ENCODE results near the gene SEL1L2.

Gene SEL1L2

GRCh38 chr20:13839421-13840092, 150.9 kb downstream of the SEL1L2 start:
- peak; percentile 74 for DNase-seq (ENCODE audit: low read depth)
- no peak overlapping the region for H3K4me3 ChIP-seq (ENCODE audit: control insufficient read depth, low read depth, low read length)
- TF ChIP-seq, protein P1, sequence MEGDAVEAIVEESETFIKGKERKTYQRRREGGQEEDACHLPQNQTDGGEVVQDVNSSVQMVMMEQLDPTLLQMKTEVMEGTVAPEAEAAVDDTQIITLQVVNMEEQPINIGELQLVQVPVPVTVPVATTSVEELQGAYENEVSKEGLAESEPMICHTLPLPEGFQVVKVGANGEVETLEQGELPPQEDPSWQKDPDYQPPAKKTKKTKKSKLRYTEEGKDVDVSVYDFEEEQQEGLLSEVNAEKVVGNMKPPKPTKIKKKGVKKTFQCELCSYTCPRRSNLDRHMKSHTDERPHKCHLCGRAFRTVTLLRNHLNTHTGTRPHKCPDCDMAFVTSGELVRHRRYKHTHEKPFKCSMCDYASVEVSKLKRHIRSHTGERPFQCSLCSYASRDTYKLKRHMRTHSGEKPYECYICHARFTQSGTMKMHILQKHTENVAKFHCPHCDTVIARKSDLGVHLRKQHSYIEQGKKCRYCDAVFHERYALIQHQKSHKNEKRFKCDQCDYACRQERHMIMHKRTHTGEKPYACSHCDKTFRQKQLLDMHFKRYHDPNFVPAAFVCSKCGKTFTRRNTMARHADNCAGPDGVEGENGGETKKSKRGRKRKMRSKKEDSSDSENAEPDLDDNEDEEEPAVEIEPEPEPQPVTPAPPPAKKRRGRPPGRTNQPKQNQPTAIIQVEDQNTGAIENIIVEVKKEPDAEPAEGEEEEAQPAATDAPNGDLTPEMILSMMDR (IDR thresholded peaks at IDR 0.05; ENCODE audit: control insufficient read depth, insufficient read depth, low read depth, low read length, missing control alignments): no peak

- no peak overlapping the region for H3K4me3 ChIP-seq (ENCODE audit: control insufficient read depth, low read depth, low read length)
- DNase-seq (ENCODE audit: low read depth): no peak
- TF ChIP-seq, protein P1 (IDR thresholded peaks at IDR 0.05; ENCODE audit: control insufficient read depth, insufficient read depth, low read depth, low read length, missing control alignments): no peak
These were observed 151.8 kb downstream of the SEL1L2 start for GRCh38 chr20:13838664-13839063.

- TF ChIP-seq, protein P1 (IDR thresholded peaks at IDR 0.05; ENCODE audit: control insufficient read depth, insufficient read depth, low read depth, low read length, missing control alignments): no peak
- no peak for DNase-seq (ENCODE audit: low read depth)
- H3K4me3 ChIP-seq (ENCODE audit: control insufficient read depth, low read depth, low read length): no peak overlapping the region
These were observed 158.9 kb downstream of the SEL1L2 start for GRCh38 chr20:13831476-13831875.

DNA sequence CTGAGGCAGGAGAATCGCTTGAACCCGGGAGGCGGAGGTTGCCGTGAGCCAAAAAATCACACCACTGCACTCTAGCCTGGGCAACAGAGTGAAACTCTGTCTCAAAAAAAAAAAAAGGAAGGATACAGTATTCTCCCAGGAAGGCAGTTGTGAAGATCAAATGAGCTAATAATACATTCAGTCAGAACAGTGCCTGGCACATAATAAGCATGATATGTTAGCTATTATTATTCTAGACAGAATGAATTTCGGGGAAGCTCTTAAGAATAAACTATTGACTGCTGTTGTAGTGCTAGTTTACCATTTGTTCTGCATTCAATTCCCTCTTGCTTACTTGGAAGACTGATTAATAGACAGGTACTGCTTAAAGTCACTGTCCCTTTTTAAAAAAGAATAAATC, 164.9 kb downstream of the SEL1L2 start:
- H3K4me3 ChIP-seq (ENCODE audit: control insufficient read depth, low read depth, low read length): no peak overlapping the region
- TF ChIP-seq, protein P1 (IDR thresholded peaks at IDR 0.05; ENCODE audit: control insufficient read depth, insufficient read depth, low read depth, low read length, missing control alignments): no peak
- no peak for DNase-seq (ENCODE audit: low read depth)

DNA sequence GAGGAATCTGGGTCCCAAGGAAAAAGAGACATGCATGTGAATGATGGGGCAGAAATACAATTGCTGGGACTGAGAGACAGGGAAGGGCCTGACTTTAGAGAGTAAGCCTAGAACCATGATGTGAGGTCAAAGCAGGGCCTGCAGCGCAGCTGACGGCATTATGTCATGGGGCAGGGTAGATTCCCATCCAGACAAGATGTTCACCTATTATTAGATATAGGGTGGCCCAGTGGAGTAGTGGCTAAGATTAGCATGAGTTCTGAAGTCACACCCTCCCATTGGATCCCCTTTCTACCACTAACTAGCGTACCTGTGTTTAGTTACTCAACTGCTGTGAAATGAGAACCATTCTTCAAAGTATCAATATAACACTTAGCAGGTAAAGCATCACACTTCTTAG, 166.0 kb downstream of the SEL1L2 start:
- H3K4me3 ChIP-seq (ENCODE audit: control insufficient read depth, low read depth, low read length): no peak overlapping the region
- TF ChIP-seq, protein P1 (IDR thresholded peaks at IDR 0.05; ENCODE audit: control insufficient read depth, insufficient read depth, low read depth, low read length, missing control alignments): no peak
- no peak for DNase-seq (ENCODE audit: low read depth)

GRCh38 chr20:13822459-13822858, 168.0 kb downstream of the SEL1L2 start:
- TF ChIP-seq, protein P1 (IDR thresholded peaks at IDR 0.05; ENCODE audit: control insufficient read depth, insufficient read depth, low read depth, low read length, missing control alignments): no peak
- DNase-seq (ENCODE audit: low read depth): no peak
- no peak overlapping the region for H3K4me3 ChIP-seq (ENCODE audit: control insufficient read depth, low read depth, low read length)

Measured in AG09309 (cell line).